HCT116 (cell line): ENCODE results near the gene IGSF21.

Experiments
- EGR1 ChIP-seq: IDR thresholded peaks from 2 replicates; pipeline ENCODE4 v1.6.1; 2012; ENCODE audit warnings: low read depth
- EZH2phosphoT487 ChIP-seq: fragments of 200-600 bp; IDR thresholded peaks from 2 replicates; pipeline ENCODE4 v1.6.1; 2018; ENCODE audit warnings: antibody characterized with exemption, borderline replicate concordance
- POLR2A ChIP-seq: IDR thresholded peaks from 2 replicates; pipeline ENCODE4 v1.7.0; 2011; ENCODE audit warnings: borderline replicate concordance; ENCODE audit not compliant: insufficient read depth, insufficient read length; ENCODE audit errors: extremely low read depth
- RAD21 ChIP-seq: IDR thresholded peaks from 2 replicates; pipeline ENCODE4 v1.6.1; 2012; ENCODE audit warnings: low read depth, mild to moderate bottlenecking
- TF ChIP-seq, protein P1 (sequence below), 3 experiments: fragments of 200-600 bp in 1 of 3; sonication (generic) in 1 of 3; IDR thresholded peaks in 2 of 3; conservative IDR thresholded peaks in 1 of 3; 2 replicates each; pipeline ENCODE4 v1.5.1; 2012 to 2017; ENCODE audit warnings: low read depth in 2 of 3, low read length in 2 of 3, antibody characterized with exemption in 1 of 3, borderline replicate concordance in 1 of 3, control low read depth in 1 of 3, mild to moderate bottlenecking in 1 of 3, mixed read lengths in 1 of 3, mixed run types in 1 of 3, moderate library complexity in 1 of 3; ENCODE audit not compliant: insufficient read depth in 1 of 3

DNA sequence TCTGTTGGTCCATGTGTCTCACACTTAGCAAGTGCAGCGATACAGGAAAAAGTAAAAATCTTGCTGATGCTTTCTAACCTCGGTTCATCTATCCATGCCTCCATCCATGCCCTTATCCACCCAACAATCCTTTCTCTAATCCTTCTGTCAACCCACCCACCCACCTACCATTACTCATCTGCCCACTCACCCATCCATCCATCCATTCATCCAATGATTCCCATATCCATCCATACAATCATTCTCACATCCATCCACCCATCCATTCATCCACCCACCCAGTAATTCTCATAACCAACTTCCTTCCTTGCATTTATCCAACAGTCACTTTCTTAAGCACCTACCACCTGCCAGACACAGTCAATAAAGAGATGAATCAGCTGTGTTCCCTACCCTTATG is 6.1 kb upstream of the IGSF21 start:
- TF ChIP-seq POLR2A: no peak
- TF ChIP-seq, protein P1, sequence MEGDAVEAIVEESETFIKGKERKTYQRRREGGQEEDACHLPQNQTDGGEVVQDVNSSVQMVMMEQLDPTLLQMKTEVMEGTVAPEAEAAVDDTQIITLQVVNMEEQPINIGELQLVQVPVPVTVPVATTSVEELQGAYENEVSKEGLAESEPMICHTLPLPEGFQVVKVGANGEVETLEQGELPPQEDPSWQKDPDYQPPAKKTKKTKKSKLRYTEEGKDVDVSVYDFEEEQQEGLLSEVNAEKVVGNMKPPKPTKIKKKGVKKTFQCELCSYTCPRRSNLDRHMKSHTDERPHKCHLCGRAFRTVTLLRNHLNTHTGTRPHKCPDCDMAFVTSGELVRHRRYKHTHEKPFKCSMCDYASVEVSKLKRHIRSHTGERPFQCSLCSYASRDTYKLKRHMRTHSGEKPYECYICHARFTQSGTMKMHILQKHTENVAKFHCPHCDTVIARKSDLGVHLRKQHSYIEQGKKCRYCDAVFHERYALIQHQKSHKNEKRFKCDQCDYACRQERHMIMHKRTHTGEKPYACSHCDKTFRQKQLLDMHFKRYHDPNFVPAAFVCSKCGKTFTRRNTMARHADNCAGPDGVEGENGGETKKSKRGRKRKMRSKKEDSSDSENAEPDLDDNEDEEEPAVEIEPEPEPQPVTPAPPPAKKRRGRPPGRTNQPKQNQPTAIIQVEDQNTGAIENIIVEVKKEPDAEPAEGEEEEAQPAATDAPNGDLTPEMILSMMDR (IDR thresholded peaks at IDR 0.05 in 2 of 3, conservative IDR thresholded peaks at IDR 0.05 in 1 of 3; ENCODE audit: borderline replicate concordance in 1 of 3, insufficient read depth in 1 of 3, low read depth in 2 of 3, low read length in 2 of 3): no peak
- no peak for TF ChIP-seq RAD21
- TF ChIP-seq EGR1: no peak
- TF ChIP-seq EZH2phosphoT487: no peak
